Measurements from ENCODE around the gene PRDM5. TPM values are rescaled to one million over a fixed set of nuclear protein-coding genes. Genes with fewer than 3 reads are reported as not detected.
"Not testable (repeated sequence)": the region's sequence is repeated elsewhere in the genome, so short reads cannot be mapped to it uniquely, and the experiment has no call there.

PRDM5 gene
- total RNA-seq, 1 experiment from 2014 or later: 1.4 TPM

DNA sequence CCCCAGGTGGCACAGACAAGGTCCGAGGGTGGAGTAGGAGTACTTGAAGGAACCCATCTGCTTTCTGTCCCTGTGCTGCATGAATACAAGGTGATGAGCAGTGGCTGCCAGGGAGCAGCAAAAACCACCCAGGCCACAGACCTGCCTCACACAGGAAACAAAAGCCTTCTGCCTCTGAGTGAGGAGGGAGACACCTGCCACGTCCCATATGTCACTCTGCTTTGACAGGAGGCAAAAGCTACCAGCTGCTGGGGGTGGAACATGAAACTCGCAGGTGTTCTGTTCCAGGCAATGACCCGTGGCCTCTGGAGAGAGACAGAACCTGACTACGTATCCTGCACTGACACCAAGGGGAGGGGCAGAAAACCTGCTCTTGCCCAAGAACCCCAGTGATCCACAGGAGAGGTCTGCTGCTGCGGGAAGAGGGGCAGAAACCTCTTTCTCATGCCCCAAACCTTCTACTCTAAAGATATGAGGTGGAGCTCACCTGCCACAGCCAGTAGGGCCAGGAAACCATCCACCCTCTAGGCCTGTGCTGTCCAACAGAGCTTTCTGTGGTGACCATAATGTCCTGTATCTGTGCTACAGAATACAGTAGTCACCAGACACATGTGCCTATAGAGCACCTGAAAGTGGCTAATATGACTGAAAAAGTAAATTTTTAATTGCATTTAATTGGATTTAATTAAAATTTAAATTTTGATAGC is 172.9 kb downstream of the PRDM5 start:
- no peak overlapping the region for H2AFZ ChIP-seq (ENCODE audit: low read length)
- DNase-seq: peak; percentile 41

GRCh38 chr4:120741636-120742035 is 180.9 kb downstream of the PRDM5 start:
- not testable (repeated sequence) for DNase-seq; H3K9ac ChIP-seq (ENCODE audit: low read length); H3K79me2 ChIP-seq (ENCODE audit: low read length); H3K9me3 ChIP-seq (ENCODE audit: low read length); H2AFZ ChIP-seq (ENCODE audit: low read length); H3K36me3 ChIP-seq (ENCODE audit: insufficient read depth, low read length); H3K4me2 ChIP-seq (ENCODE audit: low read depth, low read length, poor library complexity, severe bottlenecking); H3K27ac ChIP-seq (ENCODE audit: low read length); H3K4me1 ChIP-seq (ENCODE audit: low read length); H3K4me3 ChIP-seq (ENCODE audit: low read length); H4K20me1 ChIP-seq (ENCODE audit: insufficient read depth, low read depth, low read length); H3K27me3 ChIP-seq (ENCODE audit: low read length); H3K9me2 ChIP-seq (replicated peaks; ENCODE audit: insufficient read depth, low read length)

More for the DNA sequence above, 172.9 kb downstream of the PRDM5 start:
- no peaks in the 10 kb centered on the region for H3K79me2 ChIP-seq (ENCODE audit: low read length)
- H3K36me3 ChIP-seq (ENCODE audit: insufficient read depth, low read length): no peaks in the 10 kb centered on the region
- no peak overlapping the region for H3K9ac ChIP-seq (ENCODE audit: low read length)
- H3K9me2 ChIP-seq (replicated peaks; ENCODE audit: insufficient read depth, low read length): no peaks in the 10 kb centered on the region
- H3K27ac ChIP-seq (ENCODE audit: low read length): no peak overlapping the region
- H3K4me2 ChIP-seq (ENCODE audit: low read depth, low read length, poor library complexity, severe bottlenecking): no peak overlapping the region
- no peaks in the 10 kb centered on the region for H4K20me1 ChIP-seq (ENCODE audit: insufficient read depth, low read depth, low read length)
- no peaks in the 10 kb centered on the region for H3K9me3 ChIP-seq (ENCODE audit: low read length)
- no peak overlapping the region for H3K4me3 ChIP-seq (ENCODE audit: low read length)
- no peaks in the 10 kb centered on the region for H3K27me3 ChIP-seq (ENCODE audit: low read length)
- peaks cover 7% of the 10 kb centered on the region for H3K4me1 ChIP-seq (ENCODE audit: low read length)

GRCh38 chr4:120736312-120736711 is 186.2 kb downstream of the PRDM5 start:
- no peaks in the 10 kb centered on the region for H3K9me3 ChIP-seq (ENCODE audit: low read length)
- no peak overlapping the region for H3K27ac ChIP-seq (ENCODE audit: low read length)
- no peak overlapping the region for H3K4me2 ChIP-seq (ENCODE audit: low read depth, low read length, poor library complexity, severe bottlenecking)
- H3K27me3 ChIP-seq (ENCODE audit: low read length): 0 out of 2 replicates have a peak, but pooled peaks cover 2% of the 10 kb centered on the region
- no peaks in the 10 kb centered on the region for H3K9me2 ChIP-seq (replicated peaks; ENCODE audit: insufficient read depth, low read length)
- H3K79me2 ChIP-seq (ENCODE audit: low read length): no peaks in the 10 kb centered on the region
- H4K20me1 ChIP-seq (ENCODE audit: insufficient read depth, low read depth, low read length): no peaks in the 10 kb centered on the region
- H3K9ac ChIP-seq (ENCODE audit: low read length): no peak overlapping the region
- no peak overlapping the region for H3K4me3 ChIP-seq (ENCODE audit: low read length)
- no peaks in the 10 kb centered on the region for H3K36me3 ChIP-seq (ENCODE audit: insufficient read depth, low read length)
- DNase-seq: no peak
- no peaks in the 10 kb centered on the region for H3K4me1 ChIP-seq (ENCODE audit: low read length)
- no peak overlapping the region for H2AFZ ChIP-seq (ENCODE audit: low read length)

- Histone ChIP-seq H3K79me2 (ENCODE audit: low read length) (no peaks in the 10 kb centered on the region), H3K9ac (ENCODE audit: low read length) (no peak overlapping the region), H4K20me1 (ENCODE audit: insufficient read depth, low read depth, low read length) (no peaks in the 10 kb centered on the region), H3K4me1 (ENCODE audit: low read length) (no peaks in the 10 kb centered on the region), H3K4me2 (ENCODE audit: low read depth, low read length, poor library complexity, severe bottlenecking) (no peak overlapping the region), H3K27ac (ENCODE audit: low read length) (no peak overlapping the region), H3K9me2 (replicated peaks; ENCODE audit: insufficient read depth, low read length) (no peaks in the 10 kb centered on the region), H3K4me3 (ENCODE audit: low read length) (no peak overlapping the region), H3K36me3 (ENCODE audit: insufficient read depth, low read length) (no peaks in the 10 kb centered on the region), H3K27me3 (ENCODE audit: low read length) (no peaks in the 10 kb centered on the region), H3K9me3 (ENCODE audit: low read length) (no peaks in the 10 kb centered on the region), H2AFZ (ENCODE audit: low read length) (no peak overlapping the region)
- DNase-seq: no peak
Observed at GRCh38 chr4:120733968-120734367, 188.6 kb downstream of the PRDM5 start.

GRCh38 chr4:120733054-120733453 is 189.5 kb downstream of the PRDM5 start:
- no peaks in the 10 kb centered on the region for H3K9me2 ChIP-seq (replicated peaks; ENCODE audit: insufficient read depth, low read length)
- no peaks in the 10 kb centered on the region for H3K9me3 ChIP-seq (ENCODE audit: low read length)
- no peaks in the 10 kb centered on the region for H3K4me1 ChIP-seq (ENCODE audit: low read length)
- H3K4me3 ChIP-seq (ENCODE audit: low read length): no peak overlapping the region
- no peaks in the 10 kb centered on the region for H4K20me1 ChIP-seq (ENCODE audit: insufficient read depth, low read depth, low read length)
- no peak for DNase-seq
- no peak overlapping the region for H3K27ac ChIP-seq (ENCODE audit: low read length)
- no peak overlapping the region for H3K4me2 ChIP-seq (ENCODE audit: low read depth, low read length, poor library complexity, severe bottlenecking)
- H3K36me3 ChIP-seq (ENCODE audit: insufficient read depth, low read length): no peaks in the 10 kb centered on the region
- H3K27me3 ChIP-seq (ENCODE audit: low read length): no peaks in the 10 kb centered on the region
- H3K79me2 ChIP-seq (ENCODE audit: low read length): no peaks in the 10 kb centered on the region
- no peak overlapping the region for H2AFZ ChIP-seq (ENCODE audit: low read length)
- no peak overlapping the region for H3K9ac ChIP-seq (ENCODE audit: low read length)

DNA sequence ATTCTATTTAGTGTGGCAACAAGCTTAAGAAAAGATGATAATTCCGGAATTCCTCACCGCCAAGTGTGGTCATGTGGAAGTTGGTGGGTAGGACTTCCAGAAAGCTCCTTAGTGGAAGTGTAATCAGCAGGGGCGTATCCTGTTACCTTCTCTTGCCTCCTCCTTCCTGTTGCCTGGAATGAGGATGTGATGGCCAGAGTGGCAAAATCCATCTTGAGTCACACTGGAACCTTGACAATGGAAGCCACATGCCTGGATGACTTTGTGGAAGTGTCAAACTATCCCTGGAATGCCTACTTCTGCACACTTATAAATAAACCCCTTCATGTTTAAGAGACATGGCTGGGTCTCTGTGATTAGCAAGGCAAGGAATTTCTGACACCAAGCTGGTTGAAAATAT is 191.0 kb downstream of the PRDM5 start:
- Histone ChIP-seq H3K4me1 (ENCODE audit: low read length) (no peaks in the 10 kb centered on the region), H3K79me2 (ENCODE audit: low read length) (no peaks in the 10 kb centered on the region), H3K4me2 (ENCODE audit: low read depth, low read length, poor library complexity, severe bottlenecking) (no peak overlapping the region), H3K4me3 (ENCODE audit: low read length) (no peak overlapping the region), H3K27me3 (ENCODE audit: low read length) (no peaks in the 10 kb centered on the region), H3K27ac (ENCODE audit: low read length) (no peak overlapping the region), H4K20me1 (ENCODE audit: insufficient read depth, low read depth, low read length) (no peaks in the 10 kb centered on the region), H2AFZ (ENCODE audit: low read length) (no peak overlapping the region), H3K9me3 (ENCODE audit: low read length) (no peaks in the 10 kb centered on the region), H3K9ac (ENCODE audit: low read length) (no peak overlapping the region), H3K9me2 (replicated peaks; ENCODE audit: insufficient read depth, low read length) (no peaks in the 10 kb centered on the region), H3K36me3 (ENCODE audit: insufficient read depth, low read length) (no peaks in the 10 kb centered on the region)
- DNase-seq: no peak

GRCh38 chr4:120730777-120731320 is 191.7 kb downstream of the PRDM5 start:
- H3K4me2 ChIP-seq (ENCODE audit: low read depth, low read length, poor library complexity, severe bottlenecking): no peak overlapping the region
- H3K9me3 ChIP-seq (ENCODE audit: low read length): no peaks in the 10 kb centered on the region
- H3K9me2 ChIP-seq (replicated peaks; ENCODE audit: insufficient read depth, low read length): no peaks in the 10 kb centered on the region
- no peak overlapping the region for H3K4me3 ChIP-seq (ENCODE audit: low read length)
- no peak overlapping the region for H3K27ac ChIP-seq (ENCODE audit: low read length)
- H3K36me3 ChIP-seq (ENCODE audit: insufficient read depth, low read length): no peaks in the 10 kb centered on the region
- H4K20me1 ChIP-seq (ENCODE audit: insufficient read depth, low read depth, low read length): no peaks in the 10 kb centered on the region
- H3K9ac ChIP-seq (ENCODE audit: low read length): no peak overlapping the region
- no peak overlapping the region for H2AFZ ChIP-seq (ENCODE audit: low read length)
- H3K27me3 ChIP-seq (ENCODE audit: low read length): no peaks in the 10 kb centered on the region
- DNase-seq: no peak
- H3K79me2 ChIP-seq (ENCODE audit: low read length): no peaks in the 10 kb centered on the region
- H3K4me1 ChIP-seq (ENCODE audit: low read length): no peaks in the 10 kb centered on the region

DNA sequence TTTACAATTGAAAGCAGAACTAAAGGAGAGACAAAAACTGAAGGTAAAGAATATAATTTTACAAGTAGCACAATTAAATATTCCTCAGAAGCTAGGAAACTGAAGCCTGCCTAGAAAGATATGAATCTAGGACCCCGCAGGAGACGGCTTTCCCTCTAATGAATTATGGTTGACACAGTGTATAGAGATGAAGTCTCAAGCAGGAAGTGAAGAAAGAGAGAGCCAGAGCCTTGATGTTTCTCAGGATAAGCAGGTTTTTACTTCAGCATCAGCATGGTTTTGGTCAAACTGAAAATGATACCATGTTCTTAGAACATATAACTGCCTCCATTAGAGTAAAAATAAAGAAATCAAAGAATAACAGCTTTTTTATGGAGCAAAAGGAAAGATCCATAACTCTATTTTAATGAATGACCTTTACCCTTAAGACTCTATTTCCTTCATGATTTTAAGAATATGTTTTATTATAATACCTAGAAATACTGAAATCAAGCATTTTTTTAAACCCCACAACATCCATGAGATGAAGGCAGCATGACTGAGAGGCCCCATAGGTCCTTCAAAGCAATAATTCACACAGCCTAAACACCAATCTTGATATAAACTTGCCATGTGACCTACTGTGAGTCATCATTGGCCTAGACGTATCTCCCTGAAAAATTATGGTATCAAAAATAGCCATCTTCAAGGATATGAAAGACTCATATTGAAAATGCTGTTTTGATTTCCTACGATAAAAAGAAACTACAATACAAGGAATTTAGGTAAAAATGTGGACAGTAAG is 193.4 kb downstream of the PRDM5 start:
- Histone ChIP-seq H3K9me3 (ENCODE audit: low read length) (no peaks in the 10 kb centered on the region), H3K9ac (ENCODE audit: low read length) (no peak overlapping the region), H3K36me3 (ENCODE audit: insufficient read depth, low read length) (no peaks in the 10 kb centered on the region), H3K27ac (ENCODE audit: low read length) (no peak overlapping the region), H3K4me1 (ENCODE audit: low read length) (no peaks in the 10 kb centered on the region), H3K9me2 (replicated peaks; ENCODE audit: insufficient read depth, low read length) (no peaks in the 10 kb centered on the region), H4K20me1 (ENCODE audit: insufficient read depth, low read depth, low read length) (no peaks in the 10 kb centered on the region), H2AFZ (ENCODE audit: low read length) (no peak overlapping the region), H3K79me2 (ENCODE audit: low read length) (no peaks in the 10 kb centered on the region), H3K27me3 (ENCODE audit: low read length) (no peaks in the 10 kb centered on the region), H3K4me3 (ENCODE audit: low read length) (no peak overlapping the region), H3K4me2 (ENCODE audit: low read depth, low read length, poor library complexity, severe bottlenecking) (no peak overlapping the region)
- no peak for DNase-seq

Data from Karpas-422 (cell line).